BJ (cell line): ENCODE results near the gene ZC3H13. TPM values are rescaled to one million over a fixed set of nuclear protein-coding genes. Genes with fewer than 3 reads are reported as not detected.

Source experiments
- CTCF ChIA-PET: fragments of 350-600 bp; formaldehyde crosslinking; extraction: SDS; loops from one replicate; lab custom pipeline; 2021; ENCODE audit warnings: antibody characterized with exemption, inconsistent platforms; lab: Yijun Ruan, JAX
- POLR2A ChIA-PET: fragments of 300-600 bp; sonication (Branson Sonifier 250); formaldehyde crosslinking; extraction: SDS; loops from one replicate; lab custom pipeline; 2021; ENCODE audit warnings: antibody characterized with exemption; lab: Charles Lee
- DNase-seq: peaks from one replicate; pipeline ENCODE4 v3.0.0-alpha.2; 2011; ENCODE audit warnings: low read depth
- H3K27me3 ChIP-seq: 2 replicates; pipeline ENCODE4 v1.6.0; 2011; ENCODE audit warnings: low read length; ENCODE audit not compliant: control insufficient read depth, insufficient read depth
- H3K36me3 ChIP-seq: 2 replicates; pipeline ENCODE4 v1.5.1; 2011; ENCODE audit warnings: low read length; ENCODE audit not compliant: control insufficient read depth, insufficient read depth
- H3K4me3 ChIP-seq: 2 replicates; pipeline ENCODE4 v1.5.1; 2011; ENCODE audit warnings: low read depth, mild to moderate bottlenecking, control low read depth, low read length
- polyA plus RNA-seq: library from polyadenylated mRNA; depleted of rRNA; stranded (reverse); fragments of >200 nt; gene quantifications from 2 replicates; pipeline ENCODE4 v1.2.3, GENCODE V29; 2011
- TF ChIP-seq, protein P1 (sequence below): IDR thresholded peaks from 2 replicates; pipeline ENCODE4 v1.5.1; 2011; ENCODE audit warnings: low read depth, mild to moderate bottlenecking, control low read depth, inconsistent platforms, low read length, moderate library complexity; ENCODE audit not compliant: insufficient read depth

The ZC3H13 gene
- polyA plus RNA-seq, 1 experiment: 1.9 TPM

DNA sequence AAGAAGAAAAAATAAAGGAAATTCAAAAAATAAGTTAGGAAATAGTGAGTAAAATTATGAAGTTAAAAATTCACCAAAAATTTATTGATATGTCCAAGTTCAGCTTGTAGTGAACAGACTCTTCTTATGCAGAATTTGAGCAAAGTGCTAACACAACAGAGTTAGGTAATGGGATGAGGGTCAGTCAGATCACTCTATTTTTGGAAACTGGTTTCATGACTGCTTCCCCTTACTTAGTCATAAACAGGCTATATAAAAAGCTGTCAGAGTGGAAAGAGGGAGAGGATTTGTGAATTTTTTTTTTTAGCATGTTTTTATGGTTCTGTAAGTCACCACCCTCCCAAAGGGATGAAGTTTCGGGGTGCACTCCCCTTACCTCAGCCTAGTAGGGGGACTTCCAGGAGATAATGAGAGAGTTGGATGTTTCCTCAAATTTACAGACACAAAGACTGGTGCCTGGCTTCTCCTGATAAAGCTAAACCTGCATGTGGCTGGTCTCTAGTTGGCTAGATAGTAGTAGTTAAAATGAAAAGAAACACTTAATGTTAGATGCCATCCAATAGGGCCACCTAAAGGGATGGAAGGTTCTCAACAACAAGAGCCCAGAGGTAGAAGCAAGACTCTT is 47.8 kb upstream of the ZC3H13 start:
- POLR2A ChIA-PET: no interaction called here
- H3K27me3 ChIP-seq: peaks cover 1% of the 10 kb centered on the region; the same call in 1 of the 2 replicates
- CTCF ChIA-PET: interaction anchor here (0.6 kb wide), 1 partner anchor 505 kb away, joined by 3 read pairs; no protein-coding TSS in a partner anchor
- no peak overlapping the region for H3K4me3 ChIP-seq
- DNase-seq: no peak
- TF ChIP-seq, protein P1, sequence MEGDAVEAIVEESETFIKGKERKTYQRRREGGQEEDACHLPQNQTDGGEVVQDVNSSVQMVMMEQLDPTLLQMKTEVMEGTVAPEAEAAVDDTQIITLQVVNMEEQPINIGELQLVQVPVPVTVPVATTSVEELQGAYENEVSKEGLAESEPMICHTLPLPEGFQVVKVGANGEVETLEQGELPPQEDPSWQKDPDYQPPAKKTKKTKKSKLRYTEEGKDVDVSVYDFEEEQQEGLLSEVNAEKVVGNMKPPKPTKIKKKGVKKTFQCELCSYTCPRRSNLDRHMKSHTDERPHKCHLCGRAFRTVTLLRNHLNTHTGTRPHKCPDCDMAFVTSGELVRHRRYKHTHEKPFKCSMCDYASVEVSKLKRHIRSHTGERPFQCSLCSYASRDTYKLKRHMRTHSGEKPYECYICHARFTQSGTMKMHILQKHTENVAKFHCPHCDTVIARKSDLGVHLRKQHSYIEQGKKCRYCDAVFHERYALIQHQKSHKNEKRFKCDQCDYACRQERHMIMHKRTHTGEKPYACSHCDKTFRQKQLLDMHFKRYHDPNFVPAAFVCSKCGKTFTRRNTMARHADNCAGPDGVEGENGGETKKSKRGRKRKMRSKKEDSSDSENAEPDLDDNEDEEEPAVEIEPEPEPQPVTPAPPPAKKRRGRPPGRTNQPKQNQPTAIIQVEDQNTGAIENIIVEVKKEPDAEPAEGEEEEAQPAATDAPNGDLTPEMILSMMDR: no peak
- no peaks in the 10 kb centered on the region for H3K36me3 ChIP-seq

DNA sequence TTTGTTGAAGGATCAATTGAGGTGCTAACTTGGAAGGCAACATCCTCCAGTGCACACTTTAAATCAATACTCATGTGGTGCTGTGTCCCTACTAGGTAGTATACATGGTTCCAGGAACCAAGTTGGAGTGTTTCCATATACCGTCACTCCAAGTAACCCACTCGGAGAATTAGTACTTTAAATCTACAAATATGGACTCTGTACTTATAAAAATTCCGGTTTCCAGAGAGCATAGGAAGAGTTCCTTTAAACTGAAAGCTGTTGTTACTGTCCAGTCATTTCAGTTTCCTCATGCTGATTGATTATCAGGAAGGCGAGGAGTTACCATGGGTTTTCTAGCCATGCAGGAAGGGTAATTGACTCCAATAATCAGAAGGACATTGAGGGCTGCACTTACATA is 45.1 kb upstream of the ZC3H13 start:
- DNase-seq: no peak
- no peak overlapping the region for H3K4me3 ChIP-seq
- CTCF ChIA-PET: no interaction called here
- H3K27me3 ChIP-seq: no peaks in the 10 kb centered on the region
- H3K36me3 ChIP-seq: no peaks in the 10 kb centered on the region
- POLR2A ChIA-PET: no interaction called here
- TF ChIP-seq, protein P1: no peak

DNA sequence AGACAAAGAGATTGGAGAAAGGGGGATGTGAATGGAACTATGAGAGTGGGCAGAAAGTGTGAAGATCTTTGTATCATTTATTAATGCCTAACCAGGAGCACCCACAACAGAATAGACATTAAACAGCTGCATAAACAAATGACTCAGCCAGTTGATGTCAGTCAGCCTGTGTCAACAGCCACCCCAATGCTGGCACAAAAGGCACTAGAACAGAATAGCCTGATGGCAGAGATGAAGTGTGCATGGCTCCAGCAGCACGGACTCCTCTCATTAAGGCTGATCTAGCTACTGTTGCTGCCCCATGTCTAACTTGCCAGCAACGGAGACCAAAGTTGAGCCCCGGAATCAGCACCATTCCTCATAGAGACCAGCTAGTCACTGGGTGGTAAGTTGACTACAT is 44.5 kb upstream of the ZC3H13 start:
- ChIA-PET POLR2A (no interaction called here), CTCF (no interaction called here)
- TF ChIP-seq, protein P1: no peak
- DNase-seq: no peak
- H3K4me3 ChIP-seq: no peak overlapping the region
- no peaks in the 10 kb centered on the region for H3K27me3 ChIP-seq
- H3K36me3 ChIP-seq: no peaks in the 10 kb centered on the region

DNA sequence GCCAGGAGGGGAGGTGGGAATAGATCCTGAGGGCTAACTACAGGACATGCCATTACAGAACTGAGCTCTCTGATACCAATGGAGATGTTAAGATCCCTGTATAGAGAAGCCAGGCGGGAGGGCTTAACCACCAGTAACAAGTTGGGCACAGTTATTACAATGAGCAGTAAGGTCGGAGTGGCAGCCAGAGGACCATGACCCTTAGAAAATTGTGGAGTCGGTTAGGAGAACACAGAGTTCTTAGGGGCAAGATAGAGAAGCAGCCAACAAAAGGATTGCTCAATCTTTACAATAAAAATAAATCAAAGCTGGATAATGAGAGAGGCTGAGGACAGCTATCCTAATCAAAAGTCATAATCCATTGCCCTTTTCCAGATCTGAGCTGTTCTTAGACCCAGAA is 41.9 kb upstream of the ZC3H13 start:
- Histone ChIP-seq H3K4me3 (no peak overlapping the region), H3K36me3 (no peaks in the 10 kb centered on the region), H3K27me3 (no peaks in the 10 kb centered on the region)
- POLR2A ChIA-PET: no interaction called here
- no peak for DNase-seq
- CTCF ChIA-PET: interaction anchor here (1.1 to 1.4 kb wide), 2 partner anchors 14 to 471 kb away, joined by 4 read pairs; no protein-coding TSS in a partner anchor
- TF ChIP-seq, protein P1: no peak

DNA sequence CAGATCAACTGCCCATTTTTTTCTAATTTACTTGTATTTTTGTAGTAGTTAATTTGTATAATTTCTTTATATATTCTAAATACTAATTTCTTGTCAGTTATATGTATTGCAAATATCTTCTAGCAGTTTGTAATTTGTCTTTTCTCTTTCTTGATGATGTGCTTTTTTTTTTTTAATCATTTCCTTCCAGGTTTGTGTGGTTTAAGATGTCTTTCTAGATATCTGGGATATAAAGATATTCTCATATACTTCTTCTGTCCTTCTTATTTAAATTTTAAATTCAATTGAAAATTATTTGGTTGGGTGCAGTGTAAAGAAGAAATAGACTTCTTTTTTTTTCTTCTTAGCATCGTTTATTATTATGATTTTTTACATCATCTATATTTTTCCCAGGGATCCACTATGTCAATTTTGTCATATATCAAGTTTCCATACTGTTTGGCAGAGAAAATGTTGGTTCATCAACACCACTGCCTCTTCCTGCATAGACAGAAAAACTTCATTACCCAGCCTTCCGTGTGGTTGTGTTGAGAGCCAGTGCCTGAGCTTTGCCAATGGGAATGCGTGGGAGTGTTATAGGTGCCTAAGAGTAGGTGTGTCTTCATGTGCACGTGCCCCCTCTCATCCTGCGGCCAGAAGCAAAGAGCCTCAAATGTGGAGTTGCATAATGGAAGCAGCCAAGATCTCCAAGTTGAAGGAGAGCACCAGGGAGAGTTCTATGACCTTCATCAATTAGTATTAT is 36.4 kb upstream of the ZC3H13 start:
- POLR2A ChIA-PET: no interaction called here
- TF ChIP-seq, protein P1: no peak

More for the DNA sequence above, 36.4 kb upstream of the ZC3H13 start:
- no peak for DNase-seq
- Histone ChIP-seq H3K4me3 (no peak overlapping the region), H3K36me3 (no peaks in the 10 kb centered on the region), H3K27me3 (no peaks in the 10 kb centered on the region)
- CTCF ChIA-PET: no interaction called here
